Endothelial cell of umbilical vein (primary cell): ENCODE measurements around the gene PTPRF. TPM values are rescaled to one million over a fixed set of nuclear protein-coding genes. Genes with fewer than 3 reads are reported as not detected.
A peak's percentile ranks its signal among the peaks of the same experiment; 100 is the strongest.

Experiments
- BruUV-seq: library from RNA; stranded (reverse); fragments of 400-500 nt; replicated peaks from 2 replicates; lab custom pipeline; 2021; lab: Mats Ljungman, UMichigan
- CTCF ChIA-PET: fragments of 300-600, 350-600 bp; sonication (Branson Sonifier 250); formaldehyde crosslinking; loops from one replicate; lab custom pipeline; 2021; ENCODE audit warnings: antibody characterized with exemption, inconsistent platforms; lab: Charles Lee
- POLR2A ChIA-PET: fragments of 300-600, 350-600 bp; sonication (Branson Sonifier 250); formaldehyde crosslinking; loops from one replicate; lab custom pipeline; 2021; ENCODE audit warnings: antibody characterized with exemption, inconsistent platforms; lab: Charles Lee
- DNase-seq: peaks from one replicate; pipeline ENCODE4 v3.0.0-alpha.2; 2011; ENCODE audit warnings: low read depth, low spot score
- FAIRE-seq: peaks from 2 replicates; lab custom pipeline; 2011; peaks lifted over from hg19 to GRCh38; lab: Jason Lieb, UNC
- H2AFZ ChIP-seq: 2 replicates; pipeline ENCODE4 v1.6.0; 2012; ENCODE audit warnings: low read depth, low read length, control low read depth, inconsistent platforms
- H3K27ac ChIP-seq: 2 replicates; pipeline ENCODE4 v1.5.1; 2011; ENCODE audit warnings: low read depth, mild to moderate bottlenecking, control low read depth, low read length, moderate library complexity; ENCODE audit not compliant: insufficient read depth
- H3K27me3 ChIP-seq, 2 experiments: 2 replicates each; pipeline versions ENCODE4 v1.6.0 to v1.6.1; 2011; ENCODE audit warnings: low read length in 2 of 2, mixed read lengths in 1 of 2; ENCODE audit not compliant: control insufficient read depth in 2 of 2, insufficient read depth in 2 of 2
- H3K36me3 ChIP-seq, 2 experiments: 2 replicates in 1 of 2; 3 replicates in 1 of 2; pipeline ENCODE4 v1.5.1; 2011; ENCODE audit warnings: low read length in 2 of 2, mild to moderate bottlenecking in 1 of 2, moderate library complexity in 1 of 2; ENCODE audit not compliant: control insufficient read depth in 2 of 2, insufficient read depth in 2 of 2; ENCODE audit errors: extremely low read depth in 1 of 2
- H3K4me1 ChIP-seq: 3 replicates; pipeline ENCODE4 v1.5.1; 2011; ENCODE audit warnings: mild to moderate bottlenecking, low read length; ENCODE audit not compliant: control insufficient read depth, insufficient read depth; ENCODE audit errors: extremely low read depth
- H3K4me2 ChIP-seq: 2 replicates; pipeline ENCODE4 v1.6.1; 2011; ENCODE audit warnings: low read length, control low read depth, mixed read lengths; ENCODE audit not compliant: insufficient read depth
- H3K4me3 ChIP-seq, 3 experiments: fragments of 200-600 bp in 1 of 3; sonication (generic), shearing (Covaris generic) in 1 of 3; replicated peaks in 1 of 3; 2 replicates each; pipeline ENCODE4 v1.5.1; 2011 to 2016; ENCODE audit warnings: control low read depth in 3 of 3, low read length in 3 of 3, mild to moderate bottlenecking in 2 of 3, inconsistent platforms in 1 of 3, low read depth in 1 of 3, moderate library complexity in 1 of 3; ENCODE audit not compliant: insufficient read depth in 1 of 3
- H3K79me2 ChIP-seq: 2 replicates; pipeline ENCODE4 v1.6.0; 2012; ENCODE audit warnings: low read length, inconsistent platforms; ENCODE audit not compliant: control insufficient read depth, insufficient read depth
- H3K9ac ChIP-seq: replicated peaks from 2 replicates; pipeline ENCODE3; 2011; ENCODE audit warnings: low read length, control low read depth; ENCODE audit not compliant: insufficient read depth; ENCODE audit errors: extremely low read depth
- H3K9me1 ChIP-seq: replicated peaks from 3 replicates; pipeline ENCODE4 v1.6.0; 2011; ENCODE audit warnings: mild to moderate bottlenecking, low read length; ENCODE audit not compliant: control insufficient read depth, insufficient read depth; ENCODE audit errors: extremely low read depth
- H3K9me3 ChIP-seq: replicated peaks from 2 replicates; pipeline ENCODE4 v1.5.1; 2012; ENCODE audit warnings: low read length, inconsistent platforms; ENCODE audit not compliant: control insufficient read depth, insufficient read depth
- H4K20me1 ChIP-seq: replicated peaks from 2 replicates; pipeline ENCODE3; 2011; ENCODE audit warnings: mild to moderate bottlenecking, low read length; ENCODE audit not compliant: control insufficient read depth, insufficient read depth; ENCODE audit errors: extremely low read depth
- EZH2 ChIP-seq: IDR thresholded peaks from 2 replicates; pipeline ENCODE4 v1.6.1; 2012; ENCODE audit warnings: borderline replicate concordance, low read depth, mild to moderate bottlenecking, moderate library complexity, low read length, inconsistent platforms; ENCODE audit not compliant: severe bottlenecking
- FOS ChIP-seq: IDR thresholded peaks from 2 replicates; pipeline ENCODE4 v1.6.1; 2011; ENCODE audit warnings: mild to moderate bottlenecking, low read length, moderate library complexity, borderline replicate concordance; ENCODE audit not compliant: insufficient read depth
- GATA2 ChIP-seq: IDR thresholded peaks from 2 replicates; pipeline ENCODE4 v1.7.0; 2011; ENCODE audit warnings: low read depth, mild to moderate bottlenecking, moderate library complexity, mixed read lengths, low read length; ENCODE audit not compliant: insufficient read length, insufficient read depth
- JUN ChIP-seq: IDR thresholded peaks from 2 replicates; pipeline ENCODE4 v1.6.1; 2011; ENCODE audit warnings: borderline replicate concordance, low read depth; ENCODE audit not compliant: insufficient read length, insufficient read depth
- MYC ChIP-seq: IDR thresholded peaks from one replicate; pipeline ENCODE4 v1.6.1; 2011; ENCODE audit warnings: mild to moderate bottlenecking, low read depth, low read length
- POLR2A ChIP-seq: IDR thresholded peaks from 2 replicates; pipeline ENCODE4 v1.6.1; 2012; ENCODE audit warnings: low read depth, mild to moderate bottlenecking, control low read depth, low read length
- POLR2AphosphoS5 ChIP-seq: IDR thresholded peaks from 2 replicates; pipeline ENCODE4 v1.6.1; 2012; ENCODE audit warnings: low read depth, mild to moderate bottlenecking, control low read depth, low read length, moderate library complexity; ENCODE audit not compliant: insufficient read depth
- dilution Hi-C: fragments of 300-500 bp; cut with MboI; formaldehyde crosslinking; loops from one replicate; pipeline ENCODE4 v1.15.0; 2019; ENCODE audit warnings: low sequenced_read_pairs; ENCODE audit not compliant: extremely low pct_ligation_motif_present
- intact Hi-C: fragments of 100-400 bp; cut with micrococcal nuclease; formaldehyde crosslinking; loops from one replicate; pipeline ENCODE4 v1.10.0; 2022
- polyA plus RNA-seq, 4 experiments: library from polyadenylated mRNA; depleted of rRNA in 3 of 4; stranded (reverse) in 3 of 4; unstranded in 1 of 4; fragments of >200 nt; gene quantifications; 2 replicates each; pipeline versions ENCODE4 v1.2.1 to v1.2.3, GENCODE V29; 2011 to 2012; ENCODE audit warnings: missing spikeins in 1 of 4
- total RNA-seq: library from RNA; stranded (reverse); gene quantifications from 2 replicates; pipeline ENCODE4 v1.2.3, GENCODE V29; 2021
- TF ChIP-seq, protein P1 (sequence below): IDR thresholded peaks from 2 replicates; pipeline ENCODE4 v1.6.1; 2011; ENCODE audit not compliant: insufficient read depth, insufficient read length
- TF ChIP-seq, protein P2 (sequence below), 2 donors: IDR thresholded peaks; 1 replicate in 1 of 2; 2 replicates in 1 of 2; pipeline ENCODE4 v1.5.1; 2011; ENCODE audit warnings: low read length in 2 of 2, mild to moderate bottlenecking in 2 of 2, moderate library complexity in 2 of 2, control low read depth in 1 of 2, inconsistent platforms in 1 of 2, low read depth in 1 of 2; ENCODE audit not compliant: insufficient read depth in 1 of 2; ENCODE audit errors: extremely low read depth in 1 of 2

The PTPRF gene
- total and polyA plus RNA-seq, 2 donors (not counting 3 experiments of a cell fraction or from before 2014, with no cell fraction given): 217 to 338 TPM

GRCh38 chr1:43565600-43566360 is 35.1 kb downstream of the PTPRF start:
- Histone ChIP-seq H3K9me3 (no peaks in the 10 kb centered on the region), H3K4me3 (peak overlapping the region in 1 of 3 experiments; percentile 26), H3K36me3 (peaks cover 0 to 28% of the 10 kb centered on the region in 2 experiments), H3K4me2 (peak overlapping the region; percentile 32), H3K9ac (no peak overlapping the region), H3K27ac (no peak overlapping the region), H3K79me2 (peaks cover 1% of the 10 kb centered on the region), H3K9me1 (no peaks in the 10 kb centered on the region), H3K27me3 (no peaks in the 10 kb centered on the region), H4K20me1 (no peaks in the 10 kb centered on the region), H2AFZ (peak overlapping the region; percentile 47), H3K4me1 (peaks cover 12% of the 10 kb centered on the region)
- FAIRE-seq (peak; percentile 83), DNase-seq (peak; percentile 29)
- POLR2A ChIA-PET: no interaction called here
- BruUV-seq: no TSS peak
- TF ChIP-seq EZH2 (no peak), MYC (no peak), POLR2AphosphoS5 (no peak)
- TF ChIP-seq, protein P1, sequence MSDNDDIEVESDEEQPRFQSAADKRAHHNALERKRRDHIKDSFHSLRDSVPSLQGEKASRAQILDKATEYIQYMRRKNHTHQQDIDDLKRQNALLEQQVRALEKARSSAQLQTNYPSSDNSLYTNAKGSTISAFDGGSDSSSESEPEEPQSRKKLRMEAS: no peak
- dilution Hi-C loops (no loop called here), intact Hi-C loops (loop anchor here (1.0 kb wide), 2 partner anchors 35 to 93 kb away; partner anchors contain the start of gene PTPRF)
- CTCF ChIA-PET: interaction anchor here (0.8 to 2.7 kb wide), 2 partner anchors 11 to 36 kb away, joined by 3 to 10 read pairs; no protein-coding TSS in a partner anchor

GRCh38 chr1:43566382-43567044 is 35.8 kb downstream of the PTPRF start:
- no peak overlapping the region for H3K9ac ChIP-seq
- H3K79me2 ChIP-seq: peaks cover 1% of the 10 kb centered on the region
- dilution Hi-C loops (no loop called here), intact Hi-C loops (no loop called here)
- FAIRE-seq: no peak
- no peak for TF ChIP-seq POLR2AphosphoS5
- no peak for TF ChIP-seq FOS
- TF ChIP-seq JUN: no peak
- TF ChIP-seq, protein P1: no peak
- TF ChIP-seq POLR2A: no peak
- TF ChIP-seq, protein P2, sequence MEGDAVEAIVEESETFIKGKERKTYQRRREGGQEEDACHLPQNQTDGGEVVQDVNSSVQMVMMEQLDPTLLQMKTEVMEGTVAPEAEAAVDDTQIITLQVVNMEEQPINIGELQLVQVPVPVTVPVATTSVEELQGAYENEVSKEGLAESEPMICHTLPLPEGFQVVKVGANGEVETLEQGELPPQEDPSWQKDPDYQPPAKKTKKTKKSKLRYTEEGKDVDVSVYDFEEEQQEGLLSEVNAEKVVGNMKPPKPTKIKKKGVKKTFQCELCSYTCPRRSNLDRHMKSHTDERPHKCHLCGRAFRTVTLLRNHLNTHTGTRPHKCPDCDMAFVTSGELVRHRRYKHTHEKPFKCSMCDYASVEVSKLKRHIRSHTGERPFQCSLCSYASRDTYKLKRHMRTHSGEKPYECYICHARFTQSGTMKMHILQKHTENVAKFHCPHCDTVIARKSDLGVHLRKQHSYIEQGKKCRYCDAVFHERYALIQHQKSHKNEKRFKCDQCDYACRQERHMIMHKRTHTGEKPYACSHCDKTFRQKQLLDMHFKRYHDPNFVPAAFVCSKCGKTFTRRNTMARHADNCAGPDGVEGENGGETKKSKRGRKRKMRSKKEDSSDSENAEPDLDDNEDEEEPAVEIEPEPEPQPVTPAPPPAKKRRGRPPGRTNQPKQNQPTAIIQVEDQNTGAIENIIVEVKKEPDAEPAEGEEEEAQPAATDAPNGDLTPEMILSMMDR (IDR thresholded peaks at IDR 0.05; ENCODE audit: extremely low read depth in 1 of 2, insufficient read depth in 1 of 2, low read depth in 1 of 2, low read length in 2 of 2): no peak
- no peak for TF ChIP-seq EZH2
- TF ChIP-seq MYC: no peak
- no peak for TF ChIP-seq GATA2
- no peak overlapping the region for H3K4me2 ChIP-seq
- peaks cover 12% of the 10 kb centered on the region for H3K4me1 ChIP-seq
- no peak overlapping the region for H2AFZ ChIP-seq
- H4K20me1 ChIP-seq: no peaks in the 10 kb centered on the region
- H3K4me3 ChIP-seq: no peak overlapping the region
- POLR2A ChIA-PET: no interaction called here
- no peak for DNase-seq
- no TSS peak for BruUV-seq
- H3K27ac ChIP-seq: no peak overlapping the region
- CTCF ChIA-PET: no interaction called here
- H3K9me1 ChIP-seq: no peaks in the 10 kb centered on the region
- H3K27me3 ChIP-seq: no peaks in the 10 kb centered on the region
- H3K36me3 ChIP-seq: peaks cover 5 to 27% of the 10 kb centered on the region in 2 experiments
- H3K9me3 ChIP-seq: no peaks in the 10 kb centered on the region
